ENCODE data around the gene STK32B.

The STK32B gene

GRCh38 chr4:5389756-5390310 is 338.6 kb downstream of the STK32B start:
- H3K4me3 ChIP-seq (ENCODE audit: low read length) = no peak overlapping the region
- no peaks in the 10 kb centered on the region for H3K9me3 ChIP-seq (ENCODE audit: insufficient read depth, low read depth, low read length)
- H3K27me3 ChIP-seq (ENCODE audit: insufficient read depth, low read length) = no peaks in the 10 kb centered on the region
- no peaks in the 10 kb centered on the region for H3K36me3 ChIP-seq (ENCODE audit: insufficient read depth, low read depth, low read length)
- H3K27ac ChIP-seq (ENCODE audit: low read length) = no peak overlapping the region
- H3K9ac ChIP-seq (ENCODE audit: low read depth, low read length) = no peak overlapping the region
- H3K4me1 ChIP-seq (ENCODE audit: insufficient read depth, low read length) = no peaks in the 10 kb centered on the region

DNA sequence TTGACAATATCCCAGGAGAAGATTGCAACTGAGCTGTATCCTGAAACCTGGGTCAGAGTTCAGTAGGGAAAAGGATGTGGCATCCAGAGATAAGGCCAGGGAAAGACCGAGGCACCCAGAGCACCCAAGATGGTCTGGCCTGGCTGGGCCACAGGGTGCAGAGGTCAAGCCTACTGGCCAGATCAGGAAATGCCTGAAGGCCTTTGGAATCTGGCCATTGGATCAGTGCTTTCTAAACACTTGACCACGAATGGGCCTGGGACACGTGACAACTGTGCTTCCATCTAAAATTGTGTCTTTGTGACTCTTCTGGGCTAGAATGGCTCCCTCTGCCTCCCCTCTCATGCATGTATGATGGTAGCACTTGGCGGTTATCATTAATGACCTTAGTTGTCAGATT is 340.2 kb downstream of the STK32B start:
- no peaks in the 10 kb centered on the region for H3K9me3 ChIP-seq (ENCODE audit: insufficient read depth, low read depth, low read length)
- no peak overlapping the region for H3K9ac ChIP-seq (ENCODE audit: low read depth, low read length)
- no peak overlapping the region for H3K27ac ChIP-seq (ENCODE audit: low read length)
- H3K4me3 ChIP-seq (ENCODE audit: low read length) = no peak overlapping the region
- H3K4me1 ChIP-seq (ENCODE audit: insufficient read depth, low read length) = no peaks in the 10 kb centered on the region
- H3K27me3 ChIP-seq (ENCODE audit: insufficient read depth, low read length) = no peaks in the 10 kb centered on the region
- H3K36me3 ChIP-seq (ENCODE audit: insufficient read depth, low read depth, low read length) = no peaks in the 10 kb centered on the region

GRCh38 chr4:5393911-5394513 is 342.7 kb downstream of the STK32B start:
- H3K9me3 ChIP-seq (ENCODE audit: insufficient read depth, low read depth, low read length) = no peaks in the 10 kb centered on the region
- H3K4me3 ChIP-seq (ENCODE audit: low read length) = no peak overlapping the region
- no peaks in the 10 kb centered on the region for H3K27me3 ChIP-seq (ENCODE audit: insufficient read depth, low read length)
- no peak overlapping the region for H3K9ac ChIP-seq (ENCODE audit: low read depth, low read length)
- no peaks in the 10 kb centered on the region for H3K4me1 ChIP-seq (ENCODE audit: insufficient read depth, low read length)
- H3K36me3 ChIP-seq (ENCODE audit: insufficient read depth, low read depth, low read length) = no peaks in the 10 kb centered on the region
- H3K27ac ChIP-seq (ENCODE audit: low read length) = no peak overlapping the region

GRCh38 chr4:5395781-5396180 is 344.5 kb downstream of the STK32B start:
- H3K4me1 ChIP-seq (ENCODE audit: insufficient read depth, low read length) = no peaks in the 10 kb centered on the region
- H3K9me3 ChIP-seq (ENCODE audit: insufficient read depth, low read depth, low read length) = no peaks in the 10 kb centered on the region
- H3K27ac ChIP-seq (ENCODE audit: low read length) = no peak overlapping the region
- no peaks in the 10 kb centered on the region for H3K27me3 ChIP-seq (ENCODE audit: insufficient read depth, low read length)
- no peak overlapping the region for H3K4me3 ChIP-seq (ENCODE audit: low read length)
- H3K36me3 ChIP-seq (ENCODE audit: insufficient read depth, low read depth, low read length) = no peaks in the 10 kb centered on the region
- H3K9ac ChIP-seq (ENCODE audit: low read depth, low read length) = no peak overlapping the region

GRCh38 chr4:5398056-5398455 is 346.8 kb downstream of the STK32B start:
- H3K27me3 ChIP-seq (ENCODE audit: insufficient read depth, low read length) = no peaks in the 10 kb centered on the region
- no peaks in the 10 kb centered on the region for H3K4me1 ChIP-seq (ENCODE audit: insufficient read depth, low read length)
- no peaks in the 10 kb centered on the region for H3K36me3 ChIP-seq (ENCODE audit: insufficient read depth, low read depth, low read length)
- no peak overlapping the region for H3K9ac ChIP-seq (ENCODE audit: low read depth, low read length)
- no peak overlapping the region for H3K27ac ChIP-seq (ENCODE audit: low read length)
- no peak overlapping the region for H3K4me3 ChIP-seq (ENCODE audit: low read length)
- no peaks in the 10 kb centered on the region for H3K9me3 ChIP-seq (ENCODE audit: insufficient read depth, low read depth, low read length)

GRCh38 chr4:5399124-5399523 is 347.8 kb downstream of the STK32B start:
- no peak overlapping the region for H3K4me3 ChIP-seq (ENCODE audit: low read length)
- no peak overlapping the region for H3K9ac ChIP-seq (ENCODE audit: low read depth, low read length)
- H3K9me3 ChIP-seq (ENCODE audit: insufficient read depth, low read depth, low read length) = no peaks in the 10 kb centered on the region
- no peak overlapping the region for H3K27ac ChIP-seq (ENCODE audit: low read length)
- no peaks in the 10 kb centered on the region for H3K4me1 ChIP-seq (ENCODE audit: insufficient read depth, low read length)
- no peaks in the 10 kb centered on the region for H3K27me3 ChIP-seq (ENCODE audit: insufficient read depth, low read length)
- no peaks in the 10 kb centered on the region for H3K36me3 ChIP-seq (ENCODE audit: insufficient read depth, low read depth, low read length)

DNA sequence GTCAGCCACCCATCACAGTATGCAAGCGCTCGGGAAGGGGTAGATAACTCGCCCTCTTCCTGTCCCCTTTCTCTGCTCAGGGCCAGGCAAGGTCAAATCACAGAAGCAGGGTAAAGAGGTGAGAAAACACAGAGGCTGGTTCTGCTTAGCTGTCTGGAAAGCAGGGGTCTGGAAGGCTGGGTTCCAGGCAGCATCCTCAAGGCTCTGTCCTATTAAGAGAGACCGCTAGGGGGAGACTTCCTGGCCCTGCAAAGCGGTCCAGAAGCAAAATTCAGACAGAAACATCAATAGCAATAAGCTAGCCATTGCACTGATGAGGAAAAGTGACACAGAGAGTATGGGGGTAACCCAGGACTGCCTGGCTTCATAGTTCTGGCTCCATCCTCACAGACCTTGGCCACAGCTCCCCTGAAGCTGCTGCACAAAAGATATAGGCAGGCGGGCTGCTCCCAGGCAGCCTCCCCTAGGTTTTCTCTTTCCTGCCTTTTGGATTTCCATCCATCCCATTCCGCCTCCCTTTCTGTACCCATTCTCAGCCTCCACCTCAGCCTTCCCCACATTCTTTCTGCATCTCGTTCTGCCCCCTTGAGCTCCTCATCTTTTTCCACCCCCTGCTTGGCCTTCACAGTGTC is 348.6 kb downstream of the STK32B start:
- Histone ChIP-seq H3K27me3 (ENCODE audit: insufficient read depth, low read length) (no peaks in the 10 kb centered on the region), H3K4me3 (ENCODE audit: low read length) (no peak overlapping the region), H3K9ac (ENCODE audit: low read depth, low read length) (no peak overlapping the region), H3K27ac (ENCODE audit: low read length) (no peak overlapping the region), H3K36me3 (ENCODE audit: insufficient read depth, low read depth, low read length) (no peaks in the 10 kb centered on the region), H3K4me1 (ENCODE audit: insufficient read depth, low read length) (no peaks in the 10 kb centered on the region), H3K9me3 (ENCODE audit: insufficient read depth, low read depth, low read length) (no peaks in the 10 kb centered on the region)

GRCh38 chr4:5403746-5404497 is 352.6 kb downstream of the STK32B start:
- Histone ChIP-seq H3K27me3 (ENCODE audit: insufficient read depth, low read length) (no peaks in the 10 kb centered on the region), H3K36me3 (ENCODE audit: insufficient read depth, low read depth, low read length) (no peaks in the 10 kb centered on the region), H3K9ac (ENCODE audit: low read depth, low read length) (no peak overlapping the region), H3K4me1 (ENCODE audit: insufficient read depth, low read length) (no peaks in the 10 kb centered on the region), H3K9me3 (ENCODE audit: insufficient read depth, low read depth, low read length) (peaks cover 28% of the 10 kb centered on the region), H3K4me3 (ENCODE audit: low read length) (no peak overlapping the region), H3K27ac (ENCODE audit: low read length) (no peak overlapping the region)

GRCh38 chr4:5409237-5409636 is 358.0 kb downstream of the STK32B start:
- H3K27ac ChIP-seq (ENCODE audit: low read length) = no peak overlapping the region
- H3K36me3 ChIP-seq (ENCODE audit: insufficient read depth, low read depth, low read length) = no peaks in the 10 kb centered on the region
- peaks cover 28% of the 10 kb centered on the region for H3K9me3 ChIP-seq (ENCODE audit: insufficient read depth, low read depth, low read length)
- no peak overlapping the region for H3K4me3 ChIP-seq (ENCODE audit: low read length)
- H3K9ac ChIP-seq (ENCODE audit: low read depth, low read length) = no peak overlapping the region
- H3K4me1 ChIP-seq (ENCODE audit: insufficient read depth, low read length) = no peaks in the 10 kb centered on the region
- no peaks in the 10 kb centered on the region for H3K27me3 ChIP-seq (ENCODE audit: insufficient read depth, low read length)

DNA sequence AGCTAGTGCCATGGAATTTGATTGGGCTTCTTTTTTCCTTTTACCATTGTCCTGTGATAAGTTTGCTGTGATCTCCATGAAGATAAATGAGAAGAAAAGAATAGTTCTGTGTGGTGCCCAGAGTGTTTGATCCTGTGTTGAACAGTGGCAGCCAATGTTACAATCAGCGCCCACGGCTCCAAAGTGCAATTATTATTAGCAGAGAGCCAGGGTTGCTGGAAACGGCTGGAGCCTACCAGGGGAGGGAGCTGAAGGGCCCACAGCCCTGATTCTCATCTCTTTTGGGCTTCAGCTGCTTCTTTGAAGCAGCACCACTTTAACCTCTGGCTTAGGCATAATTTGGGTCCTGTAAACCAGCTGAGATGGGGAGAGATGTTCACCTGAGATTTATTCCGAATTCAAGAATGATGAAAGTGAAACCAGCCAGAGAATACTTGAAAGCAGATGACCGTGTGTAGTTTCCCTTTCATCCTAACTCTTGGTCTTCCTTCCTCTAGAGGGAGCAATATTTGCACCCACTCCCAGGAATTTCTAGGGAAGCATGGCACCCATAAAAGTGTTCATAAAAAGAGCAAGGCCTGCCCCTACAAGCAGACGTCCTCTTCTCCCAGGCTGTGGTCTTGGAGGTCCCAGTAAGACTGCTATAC is 358.8 kb downstream of the STK32B start:
- Histone ChIP-seq H3K4me1 (ENCODE audit: insufficient read depth, low read length) (no peaks in the 10 kb centered on the region), H3K9me3 (ENCODE audit: insufficient read depth, low read depth, low read length) (peaks cover 26% of the 10 kb centered on the region), H3K36me3 (ENCODE audit: insufficient read depth, low read depth, low read length) (no peaks in the 10 kb centered on the region), H3K4me3 (ENCODE audit: low read length) (no peak overlapping the region), H3K27ac (ENCODE audit: low read length) (no peak overlapping the region), H3K27me3 (ENCODE audit: insufficient read depth, low read length) (no peaks in the 10 kb centered on the region), H3K9ac (ENCODE audit: low read depth, low read length) (no peak overlapping the region)

- H3K9me3 ChIP-seq (ENCODE audit: insufficient read depth, low read depth, low read length) = peaks cover 9% of the 10 kb centered on the region; the same call in 1 of the 2 replicates
- H3K27ac ChIP-seq (ENCODE audit: low read length) = no peak overlapping the region
- H3K4me3 ChIP-seq (ENCODE audit: low read length) = no peak overlapping the region
- no peaks in the 10 kb centered on the region for H3K27me3 ChIP-seq (ENCODE audit: insufficient read depth, low read length)
- H3K4me1 ChIP-seq (ENCODE audit: insufficient read depth, low read length) = no peaks in the 10 kb centered on the region
- H3K9ac ChIP-seq (ENCODE audit: low read depth, low read length) = no peak overlapping the region
- no peaks in the 10 kb centered on the region for H3K36me3 ChIP-seq (ENCODE audit: insufficient read depth, low read depth, low read length)
Measured at GRCh38 chr4:5412296-5412695, 361.0 kb downstream of the STK32B start.
